ENCODE data around the gene PLSCR5.

Gene PLSCR5

DNA sequence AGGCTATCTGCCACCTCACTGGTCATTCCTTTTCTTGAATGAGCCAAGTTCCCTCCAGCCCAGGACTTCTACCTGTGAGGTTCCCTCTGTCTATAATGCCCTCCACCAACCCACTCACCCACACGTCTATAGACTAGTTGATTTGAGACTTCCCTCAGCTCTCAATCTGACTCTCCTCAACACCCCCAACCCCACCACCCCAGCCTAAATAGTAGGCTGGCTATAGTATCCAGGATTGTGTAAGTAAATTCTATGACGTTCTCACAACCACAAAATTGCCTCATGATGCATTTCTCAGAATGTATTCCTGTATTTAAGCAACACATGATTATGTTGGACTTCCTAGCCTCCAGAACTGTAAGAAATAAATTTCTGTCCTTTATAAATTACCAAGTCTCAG lies 63.0 kb downstream of the PLSCR5 start:
- ATAC-seq (peak; percentile 31), DNase-seq (ENCODE audit: low spot score in 2 of 2) (no peak)
- Mint-ChIP-seq H3K27ac (peak overlapping the region; percentile 34), H3K36me3 (peaks cover 17% of the 10 kb centered on the region), H3K9me3 (no peaks in the 10 kb centered on the region), H3K4me3 (peak overlapping the region; percentile 91), H3K4me1 (peaks cover 50% of the 10 kb centered on the region)

DNA sequence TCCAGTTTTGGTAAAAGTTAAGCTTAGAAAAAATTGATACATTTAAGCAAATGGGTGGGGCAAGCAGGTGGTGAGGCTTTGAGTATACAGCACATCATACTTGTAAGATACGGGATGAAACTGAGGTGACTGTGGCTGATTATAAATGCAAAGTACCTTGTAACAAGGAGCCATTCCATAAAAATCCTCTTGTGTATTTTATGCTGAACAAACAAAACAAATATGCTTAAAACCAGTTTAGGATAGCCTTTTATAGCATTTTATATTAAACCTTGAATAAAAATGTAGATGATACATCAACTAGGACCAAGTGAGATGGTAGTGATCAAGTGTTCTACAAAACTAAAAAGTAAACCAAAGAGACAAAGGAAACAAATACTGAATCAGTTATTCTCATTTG lies 64.2 kb downstream of the PLSCR5 start:
- ATAC-seq (no peak), DNase-seq (ENCODE audit: low spot score in 2 of 2) (no peak)
- Mint-ChIP-seq H3K4me3 (peak overlapping the region; percentile 91), H3K4me1 (peaks cover 41% of the 10 kb centered on the region), H3K36me3 (peaks cover 23% of the 10 kb centered on the region), H3K27ac (peak overlapping the region; percentile 12), H3K9me3 (no peaks in the 10 kb centered on the region)

DNA sequence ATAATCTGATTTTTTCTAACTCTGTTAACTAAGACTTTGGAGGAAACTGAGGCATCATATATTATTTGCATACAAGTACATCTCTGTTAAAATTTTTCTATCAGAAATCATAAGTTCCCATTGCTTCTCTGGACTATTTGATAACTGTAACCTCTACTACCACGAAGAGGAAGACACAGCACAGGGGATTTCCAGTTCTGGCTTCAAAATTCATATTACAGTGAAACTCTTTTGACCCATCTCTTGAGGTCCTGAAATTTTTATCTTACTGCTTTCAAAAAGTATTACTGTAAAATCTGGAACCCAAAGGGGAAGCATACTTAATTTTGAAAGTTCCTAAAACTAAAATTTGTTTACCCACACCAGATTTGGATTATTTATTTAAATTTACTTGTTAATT lies 64.9 kb downstream of the PLSCR5 start:
- peak overlapping the region; percentile 12 for H3K27ac Mint-ChIP-seq
- H3K4me1 Mint-ChIP-seq, result peaks cover 42% of the 10 kb centered on the region
- H3K4me3 Mint-ChIP-seq, result peak overlapping the region; percentile 91
- ATAC-seq (no peak), DNase-seq (ENCODE audit: low spot score in 2 of 2) (no peak)
- no peaks in the 10 kb centered on the region for H3K9me3 Mint-ChIP-seq
- H3K36me3 Mint-ChIP-seq, result peaks cover 23% of the 10 kb centered on the region

DNA sequence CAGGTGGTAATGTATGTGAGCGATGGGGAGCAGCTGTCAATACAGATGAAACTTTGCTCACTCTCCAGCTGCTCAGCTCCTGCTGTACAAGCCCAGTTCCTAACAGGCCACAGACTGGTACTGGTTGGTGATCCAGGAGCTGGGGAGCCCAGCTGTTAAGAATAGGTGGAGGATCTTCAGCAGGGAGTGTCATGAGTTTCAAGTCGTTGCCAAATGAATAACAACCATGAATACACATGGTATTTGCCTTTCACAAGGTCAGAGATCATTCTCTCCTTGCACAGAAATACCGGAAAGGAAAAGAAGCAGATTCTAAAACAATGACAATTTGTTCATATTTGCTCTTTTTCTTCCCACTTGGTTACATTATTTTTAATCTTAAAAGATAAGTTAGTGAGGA lies 65.8 kb downstream of the PLSCR5 start:
- Mint-ChIP-seq H3K4me1 (peaks cover 50% of the 10 kb centered on the region), H3K4me3 (no peak overlapping the region), H3K27ac (no peak overlapping the region), H3K9me3 (no peaks in the 10 kb centered on the region), H3K36me3 (peaks cover 24% of the 10 kb centered on the region)
- ATAC-seq, result no peak
- no peak for DNase-seq (ENCODE audit: low spot score in 2 of 2)

DNA sequence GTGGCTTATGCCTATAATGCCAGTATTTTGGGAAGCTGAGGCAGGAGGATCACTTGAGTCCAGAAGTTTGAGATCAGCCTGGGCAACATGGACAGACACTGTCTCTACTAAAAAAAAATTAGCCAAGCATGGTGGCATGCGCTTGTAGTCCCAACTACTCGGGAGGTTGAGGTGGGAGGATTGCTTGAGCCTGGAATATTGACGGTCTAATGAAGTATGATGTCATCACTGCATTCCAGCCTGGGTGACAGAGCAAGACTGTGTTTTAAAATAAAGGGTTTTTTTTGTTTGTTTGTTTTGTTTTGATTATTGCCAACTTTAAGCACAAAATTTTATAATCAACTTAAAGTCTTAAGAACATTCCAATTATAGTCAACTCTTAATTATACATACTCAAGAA lies 67.5 kb downstream of the PLSCR5 start:
- Mint-ChIP-seq H3K9me3 (no peaks in the 10 kb centered on the region), H3K27ac (no peak overlapping the region), H3K4me1 (peaks cover 41% of the 10 kb centered on the region), H3K4me3 (no peak overlapping the region), H3K36me3 (peaks cover 35% of the 10 kb centered on the region)
- ATAC-seq (no peak), DNase-seq (ENCODE audit: low spot score in 2 of 2) (no peak)

DNA sequence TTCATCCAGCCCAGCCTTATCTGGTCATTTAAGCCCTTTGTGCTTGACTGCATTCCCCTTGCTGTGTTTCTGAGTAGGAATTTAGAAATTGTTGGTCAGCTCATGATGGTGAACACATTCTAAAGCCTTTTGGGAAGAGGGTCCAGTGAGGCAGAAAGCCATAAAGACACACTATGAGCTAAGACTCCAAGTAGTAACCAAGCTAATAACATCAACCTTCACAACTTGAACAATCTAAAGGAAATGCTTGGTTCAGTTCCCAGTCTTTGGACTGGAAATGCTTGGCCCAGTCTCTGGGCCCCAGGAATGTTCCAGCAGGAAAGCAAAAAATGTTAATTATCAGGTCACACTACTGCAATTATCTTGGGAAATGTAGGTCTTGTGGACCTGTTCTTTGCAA lies 68.5 kb downstream of the PLSCR5 start:
- no peak overlapping the region for H3K27ac Mint-ChIP-seq
- ATAC-seq, result no peak
- no peak for DNase-seq (ENCODE audit: low spot score in 2 of 2)
- H3K9me3 Mint-ChIP-seq, result no peaks in the 10 kb centered on the region
- peaks cover 44% of the 10 kb centered on the region for H3K36me3 Mint-ChIP-seq
- H3K4me1 Mint-ChIP-seq, result peaks cover 32% of the 10 kb centered on the region
- H3K4me3 Mint-ChIP-seq, result no peak overlapping the region
